ENCODE measurements around the gene UBE2J2. TPM values are rescaled to one million over a fixed set of nuclear protein-coding genes. Genes with fewer than 3 reads are reported as not detected.
A peak's percentile ranks its signal among the peaks of the same experiment; 100 is the strongest.

The UBE2J2 gene
- total and polyA plus RNA-seq, 9 donors: 29.6 to 48.3 (median 41.3) TPM

- H3K4me1 ChIP-seq (ENCODE audit: control insufficient read depth, insufficient read depth, low read length): no peaks in the 10 kb centered on the region
- no peaks in the 10 kb centered on the region for H3K27me3 ChIP-seq (ENCODE audit: control insufficient read depth, insufficient read depth, low read length)
- 94% methylated on average over 26 of the region's 30 CpGs for WGBS (ENCODE audit: insufficient coverage)
- peaks cover 78% of the 10 kb centered on the region for H3K36me3 ChIP-seq (ENCODE audit: control insufficient read depth, insufficient read depth, low read length)
- H3K27ac ChIP-seq (ENCODE audit: low read length): no peak overlapping the region
- no peak for DNase-seq
- no peak overlapping the region for H3K4me3 ChIP-seq (ENCODE audit: low read length)
- no peaks in the 10 kb centered on the region for H3K9me3 ChIP-seq (replicated peaks; ENCODE audit: control insufficient read depth, low read depth, low read length)
These were observed 51.6 kb downstream of the UBE2J2 start for GRCh38 chr1:1221887-1222574.

GRCh38 chr1:1220197-1220596, 53.5 kb downstream of the UBE2J2 start:
- 81% methylated on average over 23 of the region's 24 CpGs for WGBS (ENCODE audit: insufficient coverage)
- Histone ChIP-seq H3K9me3 (replicated peaks; ENCODE audit: control insufficient read depth, low read depth, low read length) (no peaks in the 10 kb centered on the region), H3K27ac (ENCODE audit: low read length) (no peak overlapping the region), H3K4me1 (ENCODE audit: control insufficient read depth, insufficient read depth, low read length) (peaks cover 9% of the 10 kb centered on the region), H3K27me3 (ENCODE audit: control insufficient read depth, insufficient read depth, low read length) (no peaks in the 10 kb centered on the region), H3K4me3 (ENCODE audit: low read length) (no peak overlapping the region), H3K36me3 (ENCODE audit: control insufficient read depth, insufficient read depth, low read length) (peaks cover 79% of the 10 kb centered on the region)
- DNase-seq: no peak

DNA sequence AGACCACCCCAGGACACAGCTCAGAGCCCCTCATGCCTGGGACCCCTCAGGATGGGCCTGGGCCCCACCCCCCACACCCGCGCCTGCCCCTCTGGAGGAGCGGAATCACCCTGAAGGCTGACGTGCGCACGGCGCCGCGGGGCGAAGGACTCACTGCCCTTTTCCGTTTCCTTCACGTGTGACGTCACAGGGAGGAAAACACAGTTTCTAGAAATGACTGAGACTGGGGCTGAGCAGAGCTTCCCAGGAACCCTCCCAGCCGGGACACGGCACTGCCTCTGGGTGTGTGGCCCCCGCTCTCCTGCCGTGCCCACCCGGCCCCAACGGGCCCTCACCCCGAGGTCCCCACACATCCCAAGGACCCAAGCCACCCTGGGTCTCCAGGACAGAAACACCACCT, 54.3 kb downstream of the UBE2J2 start:
- peaks cover 76% of the 10 kb centered on the region for H3K36me3 ChIP-seq (ENCODE audit: control insufficient read depth, insufficient read depth, low read length)
- H3K4me3 ChIP-seq (ENCODE audit: low read length): no peak overlapping the region
- H3K9me3 ChIP-seq (replicated peaks; ENCODE audit: control insufficient read depth, low read depth, low read length): no peaks in the 10 kb centered on the region
- no peak overlapping the region for H3K27ac ChIP-seq (ENCODE audit: low read length)
- DNase-seq: no peak
- WGBS (ENCODE audit: insufficient coverage): 93% methylated on average over 18 of the region's 20 CpGs
- no peaks in the 10 kb centered on the region for H3K27me3 ChIP-seq (ENCODE audit: control insufficient read depth, insufficient read depth, low read length)
- peaks cover 16% of the 10 kb centered on the region for H3K4me1 ChIP-seq (ENCODE audit: control insufficient read depth, insufficient read depth, low read length)

DNA sequence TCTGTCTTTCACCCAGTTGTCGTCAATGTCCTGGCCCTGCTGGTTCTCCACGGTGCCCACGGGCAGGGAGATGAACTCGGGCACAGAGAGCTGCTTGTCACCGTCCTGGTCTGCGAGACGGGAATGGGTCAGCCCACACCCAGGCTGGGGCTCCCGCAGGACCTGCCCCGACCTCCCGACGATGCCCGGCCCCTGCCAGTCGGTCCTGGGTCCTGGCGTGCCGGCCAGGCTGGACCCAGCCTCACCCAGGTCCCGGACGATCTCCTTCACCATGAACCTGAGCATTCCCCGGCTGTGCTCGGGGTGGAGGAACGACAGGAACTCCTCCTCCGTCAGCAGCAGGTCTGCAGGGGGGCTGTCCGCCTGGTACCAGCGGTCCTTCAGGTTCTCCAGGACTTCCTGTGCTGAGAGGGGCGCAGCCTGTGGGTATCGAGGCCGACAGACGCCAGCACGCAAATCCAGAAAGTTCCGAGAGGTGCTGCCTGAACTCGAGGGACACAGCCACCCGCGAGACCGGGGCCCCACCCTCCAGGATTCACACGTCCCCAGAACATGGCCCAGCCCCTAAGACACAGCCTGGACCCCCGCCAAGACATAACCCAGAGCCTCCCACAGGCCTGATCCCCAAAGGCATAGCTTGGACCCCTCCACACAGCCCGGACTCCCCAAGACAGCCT, 55.0 kb downstream of the UBE2J2 start:
- Histone ChIP-seq H3K4me1 (ENCODE audit: control insufficient read depth, insufficient read depth, low read length) (peaks cover 19% of the 10 kb centered on the region), H3K36me3 (ENCODE audit: control insufficient read depth, insufficient read depth, low read length) (peaks cover 76% of the 10 kb centered on the region), H3K27me3 (ENCODE audit: control insufficient read depth, insufficient read depth, low read length) (no peaks in the 10 kb centered on the region), H3K27ac (ENCODE audit: low read length) (no peak overlapping the region), H3K9me3 (replicated peaks; ENCODE audit: control insufficient read depth, low read depth, low read length) (no peaks in the 10 kb centered on the region), H3K4me3 (ENCODE audit: low read length) (no peak overlapping the region)
- DNase-seq: no peak
- WGBS (ENCODE audit: insufficient coverage): 87% methylated on average over 36 of the region's 36 CpGs

GRCh38 chr1:1217621-1218523, 55.8 kb downstream of the UBE2J2 start:
- H3K4me1 ChIP-seq (ENCODE audit: control insufficient read depth, insufficient read depth, low read length): peaks cover 26% of the 10 kb centered on the region
- no peak overlapping the region for H3K4me3 ChIP-seq (ENCODE audit: low read length)
- no peak overlapping the region for H3K27ac ChIP-seq (ENCODE audit: low read length)
- H3K27me3 ChIP-seq (ENCODE audit: control insufficient read depth, insufficient read depth, low read length): no peaks in the 10 kb centered on the region
- DNase-seq: no peak
- H3K36me3 ChIP-seq (ENCODE audit: control insufficient read depth, insufficient read depth, low read length): peaks cover 70% of the 10 kb centered on the region
- 82% methylated on average over 50 of the region's 52 CpGs for WGBS (ENCODE audit: insufficient coverage)
- no peaks in the 10 kb centered on the region for H3K9me3 ChIP-seq (replicated peaks; ENCODE audit: control insufficient read depth, low read depth, low read length)

DNA sequence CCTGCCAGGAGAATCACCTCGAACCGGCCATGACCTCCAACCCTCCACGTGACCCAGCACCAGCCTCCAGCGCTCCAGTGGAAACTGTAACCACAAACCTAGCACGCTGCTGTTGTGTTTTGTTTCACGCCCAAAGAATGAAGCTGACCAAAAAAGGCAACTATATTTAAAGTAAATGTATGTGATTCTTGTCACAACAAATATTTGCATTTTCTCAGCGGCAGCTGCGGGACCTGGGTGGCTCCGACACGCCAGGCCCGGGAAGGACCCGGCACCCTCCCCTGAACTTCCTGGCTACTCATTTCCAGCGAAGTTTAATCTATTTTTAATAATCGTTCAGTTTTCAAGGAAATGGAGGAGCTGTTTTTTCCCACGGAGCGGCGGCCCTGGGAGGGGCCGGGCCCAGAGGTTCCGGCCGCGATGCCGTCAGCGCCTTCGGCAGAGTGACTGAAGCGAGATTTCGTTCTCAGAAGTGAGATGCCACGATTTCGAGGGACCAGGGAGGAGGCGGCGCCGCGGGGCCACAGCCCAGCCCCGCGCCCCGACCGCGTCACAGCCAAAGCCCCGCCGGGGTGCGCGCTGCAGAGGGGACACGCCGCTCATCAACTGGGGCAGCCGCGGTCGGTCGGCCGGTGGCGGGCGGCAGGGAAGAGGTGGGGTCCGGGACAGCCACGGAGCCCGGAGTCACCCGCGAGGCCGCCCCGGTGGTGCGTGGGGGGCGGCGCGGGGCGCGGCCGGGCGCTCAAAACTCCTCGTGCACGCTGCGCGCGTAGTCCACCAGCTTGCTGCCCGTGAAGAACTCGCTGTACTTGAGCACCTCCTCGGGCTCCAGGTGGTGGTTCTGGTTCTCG, 56.7 kb downstream of the UBE2J2 start:
- Histone ChIP-seq H3K4me3 (ENCODE audit: low read length) (no peak overlapping the region), H3K4me1 (ENCODE audit: control insufficient read depth, insufficient read depth, low read length) (peaks cover 33% of the 10 kb centered on the region), H3K36me3 (ENCODE audit: control insufficient read depth, insufficient read depth, low read length) (peaks cover 61% of the 10 kb centered on the region)

GRCh38 chr1:1215881-1216605, 57.6 kb downstream of the UBE2J2 start:
- Histone ChIP-seq H3K4me3 (ENCODE audit: low read length) (no peak overlapping the region), H3K27me3 (ENCODE audit: control insufficient read depth, insufficient read depth, low read length) (no peaks in the 10 kb centered on the region), H3K9me3 (replicated peaks; ENCODE audit: control insufficient read depth, low read depth, low read length) (no peaks in the 10 kb centered on the region), H3K27ac (ENCODE audit: low read length) (no peak overlapping the region), H3K4me1 (ENCODE audit: control insufficient read depth, insufficient read depth, low read length) (peaks cover 39% of the 10 kb centered on the region), H3K36me3 (ENCODE audit: control insufficient read depth, insufficient read depth, low read length) (peaks cover 54% of the 10 kb centered on the region)
- no peak for DNase-seq
- WGBS (ENCODE audit: insufficient coverage): 84% methylated on average over 20 of the region's 21 CpGs

More for the DNA sequence above, 56.7 kb downstream of the UBE2J2 start:
- DNase-seq: no peak
- no peak overlapping the region for H3K27ac ChIP-seq (ENCODE audit: low read length)
- no peaks in the 10 kb centered on the region for H3K27me3 ChIP-seq (ENCODE audit: control insufficient read depth, insufficient read depth, low read length)
- H3K9me3 ChIP-seq (replicated peaks; ENCODE audit: control insufficient read depth, low read depth, low read length): no peaks in the 10 kb centered on the region
- 92% methylated on average over 70 of the region's 74 CpGs for WGBS (ENCODE audit: insufficient coverage)

- DNase-seq: no peak
- Histone ChIP-seq H3K27ac (ENCODE audit: low read length) (peak overlapping the region; percentile 13), H3K4me3 (ENCODE audit: low read length) (no peak overlapping the region), H3K9me3 (replicated peaks; ENCODE audit: control insufficient read depth, low read depth, low read length) (no peaks in the 10 kb centered on the region), H3K4me1 (ENCODE audit: control insufficient read depth, insufficient read depth, low read length) (peaks cover 39% of the 10 kb centered on the region), H3K36me3 (ENCODE audit: control insufficient read depth, insufficient read depth, low read length) (peaks cover 46% of the 10 kb centered on the region), H3K27me3 (ENCODE audit: control insufficient read depth, insufficient read depth, low read length) (no peaks in the 10 kb centered on the region)
- 58% methylated on average over 1 of the region's 11 CpGs for WGBS (ENCODE audit: insufficient coverage)
These were observed 58.5 kb downstream of the UBE2J2 start for GRCh38 chr1:1215080-1215676.

Data from muscle of leg (tissue), 11 donors.